Measurements from ENCODE around the gene ROR1. TPM values are rescaled to one million over a fixed set of nuclear protein-coding genes. Genes with fewer than 3 reads are reported as not detected.

ROR1 gene
- total and polyA plus RNA-seq, 2 of the 13 experiments (the other 11 are each of a cell fraction or from before 2014, with no cell fraction given) = 0.58 to 2.3 TPM

GRCh38 chr1:64155278-64155677, 381.5 kb downstream of the ROR1 start:
- in situ Hi-C loops (cut with HindIII; ENCODE audit: extremely low pct_ligation_motif_present, low pct_unique_long_range_greater_than_20kb) = no loop called here
- WGBS (ENCODE audit: low lambda C conversion rate) = 0% methylated on average over 1 of the region's 1 CpG
- Histone ChIP-seq H3K27ac (ENCODE audit: extremely low read length, insufficient read depth, low read length) (no peak overlapping the region), H3K9ac (ENCODE audit: insufficient read depth, low read depth, low read length) (no peak overlapping the region), H3K4me2 (ENCODE audit: low read depth, low read length) (no peak overlapping the region), H2AFZ (ENCODE audit: low read length) (no peak overlapping the region), H3K4me1 (ENCODE audit: insufficient read depth, low read length) (no peaks in the 10 kb centered on the region), H4K20me1 (ENCODE audit: insufficient read depth, low read length) (no peaks in the 10 kb centered on the region), H3K79me2 (ENCODE audit: insufficient read depth, low read length) (no peaks in the 10 kb centered on the region), H3K9me3 (ENCODE audit: low read length) (no peaks in the 10 kb centered on the region), H3K4me3 (replicated peaks in 1 of 3; ENCODE audit: insufficient read depth in 1 of 3, low read depth in 2 of 3, low read length in 3 of 3) (no peak overlapping the region), H3K27me3 (ENCODE audit: control insufficient read depth in 1 of 2, insufficient read depth in 2 of 2, low read length in 2 of 2) (no peaks in the 10 kb centered on the region), H3K36me3 (replicated peaks in 1 of 2; ENCODE audit: control insufficient read depth in 1 of 2, insufficient read depth in 2 of 2, low read length in 2 of 2) (no peaks in the 10 kb centered on the region)
- TF ChIP-seq RELA (CRISPR knock-in tag; IDR thresholded peaks at IDR 0.05) = no peak
- TF ChIP-seq POGK (CRISPR knock-in tag; conservative IDR thresholded peaks at IDR 0.05) = no peak
- TF ChIP-seq JUNB (CRISPR knock-in tag; IDR thresholded peaks at IDR 0.05; ENCODE audit: borderline replicate concordance) = no peak
- TF ChIP-seq ZNF607 (CRISPR knock-in tag; IDR thresholded peaks at IDR 0.05; ENCODE audit: borderline replicate concordance) = no peak
- TF ChIP-seq ZNF44 (CRISPR knock-in tag; IDR thresholded peaks at IDR 0.05) = no peak
- no peak for TF ChIP-seq CC2D1A (CRISPR knock-in tag; IDR thresholded peaks at IDR 0.05)
- no peak for TF ChIP-seq ZNF441 (CRISPR knock-in tag; IDR thresholded peaks at IDR 0.05; ENCODE audit: borderline replicate concordance)
- no peak for TF ChIP-seq KIAA2018 (CRISPR knock-in tag; IDR thresholded peaks at IDR 0.05; ENCODE audit: borderline replicate concordance)
- no peak for TF ChIP-seq ZNF317 (CRISPR knock-in tag; IDR thresholded peaks at IDR 0.05)
- TF ChIP-seq ZNF614 (CRISPR knock-in tag; IDR thresholded peaks at IDR 0.05; ENCODE audit: borderline replicate concordance) = no peak
- FAIRE-seq = no peak
- CTCF ChIA-PET (ENCODE audit: low intra/inter-chr PET ratio, low total read pairs) = no interaction called here
- DNase-seq (ENCODE audit: low spot score) = no peak
- intact Hi-C loops (cut with micrococcal nuclease; ENCODE audit: unreplicated experiment) = no loop called here
- POLR2A ChIA-PET = no interaction called here
- no TSS peak for BruUV-seq (replicated peaks)
- ATAC-seq = no peak

Data from HepG2 (cell line).